ENCODE data around the gene MAD1L1.

MAD1L1 gene

DNA sequence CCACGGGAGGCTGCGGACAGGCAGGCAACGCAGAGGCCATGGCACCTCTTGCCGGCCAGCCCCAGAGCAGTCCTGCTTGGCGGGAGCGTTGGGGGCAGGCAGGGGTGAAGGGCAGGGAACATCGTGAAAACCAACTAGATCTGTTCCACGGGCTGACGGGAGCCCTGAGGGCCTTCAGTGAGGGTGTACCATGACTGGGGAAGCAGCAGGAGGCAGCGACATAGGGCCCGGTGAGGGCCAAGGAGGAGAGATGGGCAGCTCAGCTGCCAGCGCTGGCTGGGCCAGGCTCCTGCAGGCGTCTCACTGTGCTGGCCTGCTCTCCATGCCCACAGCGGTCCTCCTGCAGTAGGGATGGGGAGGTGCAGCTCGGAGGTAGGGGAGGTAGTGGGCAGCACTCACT lies 366.1 kb downstream of the MAD1L1 start:
- no peak for ATAC-seq
- TF ChIP-seq ZFP3 (CRISPR knock-in tag; IDR thresholded peaks at IDR 0.05) (no peak), ZFP30 (CRISPR knock-in tag; IDR thresholded peaks at IDR 0.05) (no peak), ZC3H10 (CRISPR knock-in tag; IDR thresholded peaks at IDR 0.05) (no peak), ZNF8 (CRISPR knock-in tag; IDR thresholded peaks at IDR 0.05) (no peak), BACH2 (CRISPR knock-in tag; IDR thresholded peaks at IDR 0.05; ENCODE audit: borderline replicate concordance) (no peak), OSR1 (CRISPR knock-in tag; IDR thresholded peaks at IDR 0.05) (no peak)
- TF ChIP-seq, protein P1, sequence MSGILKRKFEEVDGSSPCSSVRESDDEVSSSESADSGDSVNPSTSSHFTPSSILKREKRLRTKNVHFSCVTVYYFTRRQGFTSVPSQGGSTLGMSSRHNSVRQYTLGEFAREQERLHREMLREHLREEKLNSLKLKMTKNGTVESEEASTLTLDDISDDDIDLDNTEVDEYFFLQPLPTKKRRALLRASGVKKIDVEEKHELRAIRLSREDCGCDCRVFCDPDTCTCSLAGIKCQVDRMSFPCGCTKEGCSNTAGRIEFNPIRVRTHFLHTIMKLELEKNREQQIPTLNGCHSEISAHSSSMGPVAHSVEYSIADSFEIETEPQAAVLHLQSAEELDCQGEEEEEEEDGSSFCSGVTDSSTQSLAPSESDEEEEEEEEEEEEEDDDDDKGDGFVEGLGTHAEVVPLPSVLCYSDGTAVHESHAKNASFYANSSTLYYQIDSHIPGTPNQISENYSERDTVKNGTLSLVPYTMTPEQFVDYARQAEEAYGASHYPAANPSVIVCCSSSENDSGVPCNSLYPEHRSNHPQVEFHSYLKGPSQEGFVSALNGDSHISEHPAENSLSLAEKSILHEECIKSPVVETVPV (CRISPR knock-in tag; IDR thresholded peaks at IDR 0.05): no peak
- TF ChIP-seq, protein P2, sequence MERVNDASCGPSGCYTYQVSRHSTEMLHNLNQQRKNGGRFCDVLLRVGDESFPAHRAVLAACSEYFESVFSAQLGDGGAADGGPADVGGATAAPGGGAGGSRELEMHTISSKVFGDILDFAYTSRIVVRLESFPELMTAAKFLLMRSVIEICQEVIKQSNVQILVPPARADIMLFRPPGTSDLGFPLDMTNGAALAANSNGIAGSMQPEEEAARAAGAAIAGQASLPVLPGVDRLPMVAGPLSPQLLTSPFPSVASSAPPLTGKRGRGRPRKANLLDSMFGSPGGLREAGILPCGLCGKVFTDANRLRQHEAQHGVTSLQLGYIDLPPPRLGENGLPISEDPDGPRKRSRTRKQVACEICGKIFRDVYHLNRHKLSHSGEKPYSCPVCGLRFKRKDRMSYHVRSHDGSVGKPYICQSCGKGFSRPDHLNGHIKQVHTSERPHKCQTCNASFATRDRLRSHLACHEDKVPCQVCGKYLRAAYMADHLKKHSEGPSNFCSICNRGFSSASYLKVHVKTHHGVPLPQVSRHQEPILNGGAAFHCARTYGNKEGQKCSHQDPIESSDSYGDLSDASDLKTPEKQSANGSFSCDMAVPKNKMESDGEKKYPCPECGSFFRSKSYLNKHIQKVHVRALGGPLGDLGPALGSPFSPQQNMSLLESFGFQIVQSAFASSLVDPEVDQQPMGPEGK (CRISPR knock-in tag; IDR thresholded peaks at IDR 0.05; ENCODE audit: borderline replicate concordance): no peak

DNA sequence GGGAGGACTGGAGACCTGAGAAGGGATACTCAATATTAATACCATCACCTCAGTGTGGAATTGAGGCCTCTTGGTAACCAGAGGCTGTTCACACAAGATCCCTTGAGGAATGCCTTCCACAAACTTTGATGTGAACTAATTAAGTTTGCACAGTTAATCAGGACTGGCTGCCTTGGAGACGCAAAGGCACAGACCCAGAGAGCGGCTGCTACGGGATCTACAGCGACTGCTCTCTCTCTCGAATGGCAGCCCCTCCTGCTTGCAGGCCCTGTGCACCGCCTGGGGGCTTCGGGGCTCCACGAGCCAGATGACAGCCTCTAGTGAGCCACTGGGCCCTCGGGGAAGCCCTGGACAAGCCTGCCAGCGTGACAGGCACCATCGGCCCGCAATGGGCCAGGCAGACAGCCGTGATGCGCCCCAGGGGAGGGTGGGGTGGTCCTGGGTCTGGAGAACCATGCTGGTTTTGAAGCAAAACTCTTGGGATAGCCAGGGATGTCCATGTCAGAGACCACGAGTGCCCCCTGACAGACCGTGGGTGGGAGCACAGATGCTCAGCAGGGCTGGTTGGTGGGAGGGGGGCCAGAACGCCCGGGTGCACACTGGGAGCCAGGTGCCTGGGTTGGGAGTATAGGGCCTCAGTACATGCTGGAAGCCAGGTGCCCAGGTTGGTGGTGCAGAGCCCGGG lies 367.0 kb downstream of the MAD1L1 start:
- TF ChIP-seq ESRRG (CRISPR knock-in tag; IDR thresholded peaks at IDR 0.05): no peak
- TF ChIP-seq, protein P3, sequence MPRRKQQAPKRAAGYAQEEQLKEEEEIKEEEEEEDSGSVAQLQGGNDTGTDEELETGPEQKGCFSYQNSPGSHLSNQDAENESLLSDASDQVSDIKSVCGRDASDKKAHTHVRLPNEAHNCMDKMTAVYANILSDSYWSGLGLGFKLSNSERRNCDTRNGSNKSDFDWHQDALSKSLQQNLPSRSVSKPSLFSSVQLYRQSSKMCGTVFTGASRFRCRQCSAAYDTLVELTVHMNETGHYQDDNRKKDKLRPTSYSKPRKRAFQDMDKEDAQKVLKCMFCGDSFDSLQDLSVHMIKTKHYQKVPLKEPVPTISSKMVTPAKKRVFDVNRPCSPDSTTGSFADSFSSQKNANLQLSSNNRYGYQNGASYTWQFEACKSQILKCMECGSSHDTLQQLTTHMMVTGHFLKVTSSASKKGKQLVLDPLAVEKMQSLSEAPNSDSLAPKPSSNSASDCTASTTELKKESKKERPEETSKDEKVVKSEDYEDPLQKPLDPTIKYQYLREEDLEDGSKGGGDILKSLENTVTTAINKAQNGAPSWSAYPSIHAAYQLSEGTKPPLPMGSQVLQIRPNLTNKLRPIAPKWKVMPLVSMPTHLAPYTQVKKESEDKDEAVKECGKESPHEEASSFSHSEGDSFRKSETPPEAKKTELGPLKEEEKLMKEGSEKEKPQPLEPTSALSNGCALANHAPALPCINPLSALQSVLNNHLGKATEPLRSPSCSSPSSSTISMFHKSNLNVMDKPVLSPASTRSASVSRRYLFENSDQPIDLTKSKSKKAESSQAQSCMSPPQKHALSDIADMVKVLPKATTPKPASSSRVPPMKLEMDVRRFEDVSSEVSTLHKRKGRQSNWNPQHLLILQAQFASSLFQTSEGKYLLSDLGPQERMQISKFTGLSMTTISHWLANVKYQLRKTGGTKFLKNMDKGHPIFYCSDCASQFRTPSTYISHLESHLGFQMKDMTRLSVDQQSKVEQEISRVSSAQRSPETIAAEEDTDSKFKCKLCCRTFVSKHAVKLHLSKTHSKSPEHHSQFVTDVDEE (CRISPR knock-in tag; IDR thresholded peaks at IDR 0.05): no peak
- TF ChIP-seq OSR1 (CRISPR knock-in tag; IDR thresholded peaks at IDR 0.05): no peak
- TF ChIP-seq ZC3H10 (CRISPR knock-in tag; IDR thresholded peaks at IDR 0.05): no peak
- TF ChIP-seq TCF4 (CRISPR knock-in tag; IDR thresholded peaks at IDR 0.05; ENCODE audit: borderline replicate concordance): no peak; the same call in 1 of the 2 replicates
- TF ChIP-seq ZNF8 (CRISPR knock-in tag; IDR thresholded peaks at IDR 0.05): no peak
- TF ChIP-seq, protein P4, sequence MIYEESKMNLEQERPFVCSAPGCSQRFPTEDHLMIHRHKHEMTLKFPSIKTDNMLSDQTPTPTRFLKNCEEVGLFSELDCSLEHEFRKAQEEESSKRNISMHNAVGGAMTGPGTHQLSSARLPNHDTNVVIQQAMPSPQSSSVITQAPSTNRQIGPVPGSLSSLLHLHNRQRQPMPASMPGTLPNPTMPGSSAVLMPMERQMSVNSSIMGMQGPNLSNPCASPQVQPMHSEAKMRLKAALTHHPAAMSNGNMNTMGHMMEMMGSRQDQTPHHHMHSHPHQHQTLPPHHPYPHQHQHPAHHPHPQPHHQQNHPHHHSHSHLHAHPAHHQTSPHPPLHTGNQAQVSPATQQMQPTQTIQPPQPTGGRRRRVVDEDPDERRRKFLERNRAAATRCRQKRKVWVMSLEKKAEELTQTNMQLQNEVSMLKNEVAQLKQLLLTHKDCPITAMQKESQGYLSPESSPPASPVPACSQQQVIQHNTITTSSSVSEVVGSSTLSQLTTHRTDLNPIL (CRISPR knock-in tag; IDR thresholded peaks at IDR 0.05; ENCODE audit: low read depth): no peak
- no peak for TF ChIP-seq BACH2 (CRISPR knock-in tag; IDR thresholded peaks at IDR 0.05; ENCODE audit: borderline replicate concordance)
- no peak for TF ChIP-seq GLIS3 (CRISPR knock-in tag; IDR thresholded peaks at IDR 0.05)
- TF ChIP-seq ZFP3 (CRISPR knock-in tag; IDR thresholded peaks at IDR 0.05): no peak
- TF ChIP-seq ZFP30 (CRISPR knock-in tag; IDR thresholded peaks at IDR 0.05): no peak
- TF ChIP-seq PPARA (CRISPR knock-in tag; IDR thresholded peaks at IDR 0.05; ENCODE audit: borderline replicate concordance): no peak
- TF ChIP-seq, protein P2 (CRISPR knock-in tag; IDR thresholded peaks at IDR 0.05; ENCODE audit: borderline replicate concordance): no peak
- no peak for TF ChIP-seq RARB (CRISPR knock-in tag; IDR thresholded peaks at IDR 0.05)
- no peak for TF ChIP-seq ISL1 (CRISPR knock-in tag; IDR thresholded peaks at IDR 0.05)
- TF ChIP-seq ZNF565 (CRISPR knock-in tag; conservative IDR thresholded peaks at IDR 0.05; ENCODE audit: low read depth): no peak
- no peak for TF ChIP-seq ARNTL (CRISPR knock-in tag; IDR thresholded peaks at IDR 0.05; ENCODE audit: borderline replicate concordance, low read depth)
- ATAC-seq: no peak

DNA sequence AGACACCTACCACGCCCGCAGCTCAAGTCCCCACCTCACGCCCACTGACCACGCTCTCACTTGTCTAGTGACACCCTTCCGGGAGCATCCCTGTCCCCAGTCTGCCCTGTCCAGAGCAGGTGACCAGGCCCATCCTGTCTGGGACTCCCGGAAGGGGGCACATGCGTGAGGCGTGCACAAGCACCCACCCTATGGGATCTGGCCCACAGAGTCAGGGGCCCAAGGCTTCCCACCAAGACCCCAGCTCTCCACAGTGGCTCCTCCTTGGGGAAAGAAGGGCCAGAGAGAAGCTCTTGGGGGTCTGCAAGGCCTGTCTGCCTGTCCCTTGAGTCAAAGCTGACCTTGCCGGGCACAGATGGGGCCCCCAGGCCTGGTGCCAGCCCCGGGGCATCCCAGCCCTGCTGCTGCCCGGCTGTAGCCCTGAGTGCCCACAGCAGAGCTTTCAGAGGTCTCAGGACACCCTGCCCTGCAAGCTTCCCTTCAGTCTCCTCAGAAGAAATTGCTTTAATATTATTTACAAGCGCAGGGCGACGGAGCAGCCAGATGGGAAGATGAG lies 367.7 kb downstream of the MAD1L1 start:
- ATAC-seq: no peak
- TF ChIP-seq RARB (CRISPR knock-in tag; IDR thresholded peaks at IDR 0.05): no peak
- TF ChIP-seq, protein P5, sequence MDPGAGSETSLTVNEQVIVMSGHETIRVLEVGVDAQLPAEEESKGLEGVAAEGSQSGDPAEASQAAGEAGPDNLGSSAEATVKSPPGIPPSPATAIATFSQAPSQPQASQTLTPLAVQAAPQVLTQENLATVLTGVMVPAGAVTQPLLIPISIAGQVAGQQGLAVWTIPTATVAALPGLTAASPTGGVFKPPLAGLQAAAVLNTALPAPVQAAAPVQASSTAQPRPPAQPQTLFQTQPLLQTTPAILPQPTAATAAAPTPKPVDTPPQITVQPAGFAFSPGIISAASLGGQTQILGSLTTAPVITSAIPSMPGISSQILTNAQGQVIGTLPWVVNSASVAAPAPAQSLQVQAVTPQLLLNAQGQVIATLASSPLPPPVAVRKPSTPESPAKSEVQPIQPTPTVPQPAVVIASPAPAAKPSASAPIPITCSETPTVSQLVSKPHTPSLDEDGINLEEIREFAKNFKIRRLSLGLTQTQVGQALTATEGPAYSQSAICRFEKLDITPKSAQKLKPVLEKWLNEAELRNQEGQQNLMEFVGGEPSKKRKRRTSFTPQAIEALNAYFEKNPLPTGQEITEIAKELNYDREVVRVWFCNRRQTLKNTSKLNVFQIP (CRISPR knock-in tag; IDR thresholded peaks at IDR 0.05; ENCODE audit: borderline replicate concordance, low read depth): no peak
- no peak for TF ChIP-seq ZFP30 (CRISPR knock-in tag; IDR thresholded peaks at IDR 0.05)
- no peak for TF ChIP-seq ZNF8 (CRISPR knock-in tag; IDR thresholded peaks at IDR 0.05)
- TF ChIP-seq TCF4 (CRISPR knock-in tag; IDR thresholded peaks at IDR 0.05; ENCODE audit: borderline replicate concordance): no peak
- TF ChIP-seq, protein P3 (CRISPR knock-in tag; IDR thresholded peaks at IDR 0.05): no peak
- TF ChIP-seq GLIS3 (CRISPR knock-in tag; IDR thresholded peaks at IDR 0.05): no peak
- no peak for TF ChIP-seq SNAI2 (CRISPR knock-in tag; IDR thresholded peaks at IDR 0.05)
- TF ChIP-seq PPARA (CRISPR knock-in tag; IDR thresholded peaks at IDR 0.05; ENCODE audit: borderline replicate concordance): no peak
- TF ChIP-seq CSDC2 (CRISPR knock-in tag; IDR thresholded peaks at IDR 0.05): no peak

All from SK-N-SH treated with all-trans-retinoic acid at 6 μM for 48 hours (cell line).